GM12878 (cell line): ENCODE results near the gene EXOC4. TPM values are rescaled to one million over a fixed set of nuclear protein-coding genes. Genes with fewer than 3 reads are reported as not detected.
A peak's percentile ranks its signal among the peaks of the same experiment; 100 is the strongest.

ENCODE experiments used
- CBFB ChIP-seq: IDR thresholded peaks from 2 replicates; pipeline ENCODE4 v1.6.1; 2016; ENCODE audit warnings: antibody characterized with exemption, low read depth
- CBX3 ChIP-seq: fragments of 200-600 bp; sonication (generic); IDR thresholded peaks from 2 replicates; pipeline ENCODE4 v1.6.1; 2016; ENCODE audit warnings: low read depth, borderline replicate concordance
- CHD1 ChIP-seq: IDR thresholded peaks from 2 replicates; pipeline ENCODE4 v1.6.1; 2012; ENCODE audit warnings: low read depth, low read length, improper control_type of control experiment
- CHD2 ChIP-seq: IDR thresholded peaks from 2 replicates; pipeline ENCODE4 v1.6.1; 2011; ENCODE audit warnings: low read depth, low read length, improper control_type of control experiment, borderline replicate concordance
- EP300 ChIP-seq, 2 experiments: fragments of 150-350 bp in 1 of 2; IDR thresholded peaks; 2 replicates each; pipeline ENCODE4 v1.6.1; 2011 to 2012; ENCODE audit warnings: low read depth in 2 of 2, low read length in 2 of 2, borderline replicate concordance in 1 of 2, improper control_type of control experiment in 1 of 2, inconsistent platforms in 1 of 2; ENCODE audit not compliant: control insufficient read depth in 1 of 2
- FOXM1 ChIP-seq: IDR thresholded peaks from 2 replicates; pipeline ENCODE4 v1.6.1; 2012; ENCODE audit warnings: low read depth, mild to moderate bottlenecking, inconsistent platforms, low read length, moderate library complexity
- GABPA ChIP-seq: IDR thresholded peaks from 2 replicates; pipeline ENCODE4 v1.6.1; 2014; ENCODE audit warnings: antibody characterized with exemption, low read depth, mild to moderate bottlenecking, inconsistent platforms
- GATAD2B ChIP-seq: fragments of 450-650 bp; conservative IDR thresholded peaks from 2 replicates; pipeline ENCODE4 v1.6.1; 2017; ENCODE audit warnings: low read depth, mild to moderate bottlenecking, moderate library complexity
- HCFC1 ChIP-seq: fragments of 150-350 bp; IDR thresholded peaks from 2 replicates; pipeline ENCODE4 v1.6.1; 2014; ENCODE audit warnings: low read length
- IKZF1 ChIP-seq: fragments of 450-650 bp; conservative IDR thresholded peaks from 2 replicates; pipeline ENCODE4 v1.6.1; 2017; ENCODE audit warnings: antibody characterized with exemption, mild to moderate bottlenecking
- MTA2 ChIP-seq: fragments of 450-650 bp; IDR thresholded peaks from 2 replicates; pipeline ENCODE4 v1.6.1; 2016; ENCODE audit warnings: low read depth, mild to moderate bottlenecking, moderate library complexity
- PAX8 ChIP-seq: fragments of 450-650 bp; IDR thresholded peaks from 2 replicates; pipeline ENCODE4 v1.6.1; 2017; ENCODE audit warnings: mild to moderate bottlenecking, moderate library complexity
- PML ChIP-seq: IDR thresholded peaks from 2 replicates; pipeline ENCODE4 v1.6.1; 2012; ENCODE audit warnings: low read length, inconsistent platforms
- RAD21 ChIP-seq: IDR thresholded peaks from 2 replicates; pipeline ENCODE4 v1.6.1; 2011; ENCODE audit warnings: mild to moderate bottlenecking, low read depth, low read length, moderate library complexity; ENCODE audit not compliant: insufficient read depth
- RAD51 ChIP-seq: fragments of 450-650 bp; IDR thresholded peaks from 2 replicates; pipeline ENCODE4 v1.6.1; 2016; ENCODE audit warnings: moderate library complexity, mild to moderate bottlenecking, inconsistent platforms
- SMAD1 ChIP-seq: fragments of 450-650 bp; IDR thresholded peaks from 2 replicates; pipeline ENCODE4 v1.6.1; 2018; ENCODE audit warnings: mild to moderate bottlenecking, low read depth; ENCODE audit not compliant: partially characterized antibody
- SP1 ChIP-seq: IDR thresholded peaks from one replicate; pipeline ENCODE4 v1.6.1; 2011; ENCODE audit warnings: low read depth, low read length
- SUPT20H ChIP-seq: IDR thresholded peaks from 2 replicates; pipeline ENCODE4 v1.6.1; 2011; ENCODE audit warnings: low read depth, mild to moderate bottlenecking, low read length, moderate library complexity, borderline replicate concordance; ENCODE audit not compliant: control insufficient read depth
- SUZ12 ChIP-seq: fragments of 200-600 bp; sonication (generic); IDR thresholded peaks from one replicate; pipeline ENCODE4 v1.6.1; 2018; ENCODE audit warnings: antibody characterized with exemption, mild to moderate bottlenecking; ENCODE audit not compliant: unreplicated experiment
- YBX1 ChIP-seq: fragments of 450-650 bp; IDR thresholded peaks from 2 replicates; pipeline ENCODE4 v1.6.1; 2016; ENCODE audit warnings: antibody characterized with exemption
- ZNF384 ChIP-seq: IDR thresholded peaks from 2 replicates; pipeline ENCODE4 v1.6.1; 2012; ENCODE audit warnings: low read depth, mild to moderate bottlenecking, low read length, improper control_type of control experiment, borderline replicate concordance
- polyA plus RNA-seq, 11 experiments: library from polyadenylated mRNA; depleted of rRNA in 4 of 11; unstranded in 6 of 11; stranded (reverse) in 5 of 11; fragments of >200 nt; fragmentation: Nextera tagmentation in 4 of 11; fragmentation: Illumina TruSeq in 1 of 11; extraction: Ambion mirVana in 4 of 11; extraction: Trizol in 1 of 11; gene quantifications; 1 replicate in 1 of 11; 2 replicates in 10 of 11; pipeline versions ENCODE4 v1.2.1 to v1.2.3, GENCODE V29; 2011 to 2016; ENCODE audit warnings: inconsistent platforms in 2 of 11, missing spikeins in 2 of 11, low read depth in 1 of 11
- total RNA-seq, 4 experiments: library from RNA; depleted of rRNA in 3 of 4; stranded (reverse); fragments of >200 nt in 3 of 4; fragmentation: Illumina TruSeq in 1 of 4; extraction: Trizol in 1 of 4; gene quantifications; 2 replicates each; pipeline versions ENCODE4 v1.2.1 to v1.2.3, GENCODE V29; 2013 to 2021
- TF ChIP-seq, protein P1 (sequence below): fragments of 450-650 bp; IDR thresholded peaks from 2 replicates; pipeline ENCODE4 v1.6.1; 2017; ENCODE audit warnings: low read depth, mild to moderate bottlenecking, moderate library complexity
- TF ChIP-seq, protein P2 (sequence below): fragments of 450-650 bp; IDR thresholded peaks from 2 replicates; pipeline ENCODE4 v1.6.1; 2016; ENCODE audit warnings: mild to moderate bottlenecking
- TF ChIP-seq, protein P3 (sequence below): fragments of 450-650 bp; IDR thresholded peaks from 2 replicates; pipeline ENCODE4 v1.6.1; 2016; ENCODE audit warnings: mild to moderate bottlenecking
- TF ChIP-seq, protein P4 (sequence below): fragments of 450-650 bp; conservative IDR thresholded peaks from 2 replicates; pipeline ENCODE4 v1.6.1; 2017; ENCODE audit warnings: mild to moderate bottlenecking, moderate library complexity

The EXOC4 gene
- total and polyA plus RNA-seq, 10 of the 15 experiments (the other 5 are each of a cell fraction or from before 2014, with no cell fraction given), result 13.2 to 44.5 (median 29.6) TPM

DNA sequence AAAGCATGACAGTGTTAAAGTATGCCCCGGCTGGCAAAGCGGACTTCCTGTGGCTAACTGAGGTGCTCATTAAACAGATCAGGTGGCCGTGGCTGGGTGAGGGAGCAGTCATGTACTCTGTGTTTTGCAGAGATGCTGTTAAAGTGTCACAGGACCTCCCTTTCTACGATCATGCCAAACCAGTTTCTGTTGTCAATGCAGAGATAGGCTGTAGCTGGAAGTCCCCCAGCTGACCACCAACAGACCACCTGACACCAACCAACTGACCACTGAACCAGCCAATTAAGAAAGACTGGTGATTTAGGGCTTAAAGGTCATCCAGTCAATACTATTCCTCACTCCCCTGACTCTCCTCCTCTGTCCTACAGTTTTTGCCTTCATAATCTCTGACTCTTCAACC lies 443.2 kb downstream of the EXOC4 start (continued):
- TF ChIP-seq, protein P1, sequence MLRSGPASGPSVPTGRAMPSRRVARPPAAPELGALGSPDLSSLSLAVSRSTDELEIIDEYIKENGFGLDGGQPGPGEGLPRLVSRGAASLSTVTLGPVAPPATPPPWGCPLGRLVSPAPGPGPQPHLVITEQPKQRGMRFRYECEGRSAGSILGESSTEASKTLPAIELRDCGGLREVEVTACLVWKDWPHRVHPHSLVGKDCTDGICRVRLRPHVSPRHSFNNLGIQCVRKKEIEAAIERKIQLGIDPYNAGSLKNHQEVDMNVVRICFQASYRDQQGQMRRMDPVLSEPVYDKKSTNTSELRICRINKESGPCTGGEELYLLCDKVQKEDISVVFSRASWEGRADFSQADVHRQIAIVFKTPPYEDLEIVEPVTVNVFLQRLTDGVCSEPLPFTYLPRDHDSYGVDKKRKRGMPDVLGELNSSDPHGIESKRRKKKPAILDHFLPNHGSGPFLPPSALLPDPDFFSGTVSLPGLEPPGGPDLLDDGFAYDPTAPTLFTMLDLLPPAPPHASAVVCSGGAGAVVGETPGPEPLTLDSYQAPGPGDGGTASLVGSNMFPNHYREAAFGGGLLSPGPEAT, result peak; percentile 84
- TF ChIP-seq SP1, result no peak
- no peak for TF ChIP-seq SUZ12
- TF ChIP-seq, protein P2, sequence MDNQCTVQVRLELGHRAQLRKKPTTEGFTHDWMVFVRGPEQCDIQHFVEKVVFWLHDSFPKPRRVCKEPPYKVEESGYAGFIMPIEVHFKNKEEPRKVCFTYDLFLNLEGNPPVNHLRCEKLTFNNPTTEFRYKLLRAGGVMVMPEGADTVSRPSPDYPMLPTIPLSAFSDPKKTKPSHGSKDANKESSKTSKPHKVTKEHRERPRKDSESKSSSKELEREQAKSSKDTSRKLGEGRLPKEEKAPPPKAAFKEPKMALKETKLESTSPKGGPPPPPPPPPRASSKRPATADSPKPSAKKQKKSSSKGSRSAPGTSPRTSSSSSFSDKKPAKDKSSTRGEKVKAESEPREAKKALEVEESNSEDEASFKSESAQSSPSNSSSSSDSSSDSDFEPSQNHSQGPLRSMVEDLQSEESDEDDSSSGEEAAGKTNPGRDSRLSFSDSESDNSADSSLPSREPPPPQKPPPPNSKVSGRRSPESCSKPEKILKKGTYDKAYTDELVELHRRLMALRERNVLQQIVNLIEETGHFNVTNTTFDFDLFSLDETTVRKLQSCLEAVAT, result 0 out of 2 replicates have a peak, but pooled peaks have one; percentile 29
- no peak for TF ChIP-seq GABPA
- TF ChIP-seq PML, result no peak
- no peak for TF ChIP-seq SMAD1
- no peak for TF ChIP-seq CHD1
- TF ChIP-seq PAX8, result no peak
- TF ChIP-seq YBX1, result no peak
- TF ChIP-seq RAD51, result peak; percentile 86
- TF ChIP-seq GATAD2B, result 0 out of 2 replicates have a peak, but pooled peaks have one; percentile 42
- no peak for TF ChIP-seq ZNF384
- TF ChIP-seq FOXM1, result no peak
- TF ChIP-seq RAD21, result no peak
- peak; percentile 49 to 56; a peak in 2 of 4 replicates for TF ChIP-seq EP300 (IDR thresholded peaks at IDR 0.05; ENCODE audit: borderline replicate concordance in 1 of 2, control insufficient read depth in 1 of 2, low read depth in 2 of 2, low read length in 2 of 2)
- peak; percentile 69 for TF ChIP-seq IKZF1
- no peak for TF ChIP-seq CHD2
- TF ChIP-seq, protein P3, sequence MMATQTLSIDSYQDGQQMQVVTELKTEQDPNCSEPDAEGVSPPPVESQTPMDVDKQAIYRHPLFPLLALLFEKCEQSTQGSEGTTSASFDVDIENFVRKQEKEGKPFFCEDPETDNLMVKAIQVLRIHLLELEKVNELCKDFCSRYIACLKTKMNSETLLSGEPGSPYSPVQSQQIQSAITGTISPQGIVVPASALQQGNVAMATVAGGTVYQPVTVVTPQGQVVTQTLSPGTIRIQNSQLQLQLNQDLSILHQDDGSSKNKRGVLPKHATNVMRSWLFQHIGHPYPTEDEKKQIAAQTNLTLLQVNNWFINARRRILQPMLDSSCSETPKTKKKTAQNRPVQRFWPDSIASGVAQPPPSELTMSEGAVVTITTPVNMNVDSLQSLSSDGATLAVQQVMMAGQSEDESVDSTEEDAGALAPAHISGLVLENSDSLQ, result peak; percentile 11; the same call in 1 of the 2 replicates
- peak; percentile 85 for TF ChIP-seq MTA2
- TF ChIP-seq HCFC1, result no peak
- TF ChIP-seq SUPT20H, result no peak
- TF ChIP-seq CBFB, result no peak
- TF ChIP-seq, protein P4, sequence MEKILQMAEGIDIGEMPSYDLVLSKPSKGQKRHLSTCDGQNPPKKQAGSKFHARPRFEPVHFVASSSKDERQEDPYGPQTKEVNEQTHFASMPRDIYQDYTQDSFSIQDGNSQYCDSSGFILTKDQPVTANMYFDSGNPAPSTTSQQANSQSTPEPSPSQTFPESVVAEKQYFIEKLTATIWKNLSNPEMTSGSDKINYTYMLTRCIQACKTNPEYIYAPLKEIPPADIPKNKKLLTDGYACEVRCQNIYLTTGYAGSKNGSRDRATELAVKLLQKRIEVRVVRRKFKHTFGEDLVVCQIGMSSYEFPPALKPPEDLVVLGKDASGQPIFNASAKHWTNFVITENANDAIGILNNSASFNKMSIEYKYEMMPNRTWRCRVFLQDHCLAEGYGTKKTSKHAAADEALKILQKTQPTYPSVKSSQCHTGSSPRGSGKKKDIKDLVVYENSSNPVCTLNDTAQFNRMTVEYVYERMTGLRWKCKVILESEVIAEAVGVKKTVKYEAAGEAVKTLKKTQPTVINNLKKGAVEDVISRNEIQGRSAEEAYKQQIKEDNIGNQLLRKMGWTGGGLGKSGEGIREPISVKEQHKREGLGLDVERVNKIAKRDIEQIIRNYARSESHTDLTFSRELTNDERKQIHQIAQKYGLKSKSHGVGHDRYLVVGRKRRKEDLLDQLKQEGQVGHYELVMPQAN, result no peak
- no peak for TF ChIP-seq CBX3
